AG10803 (cell line): ENCODE results near the gene CTDNEP1.

Source experiments
- DNase-seq: peaks from one replicate; pipeline ENCODE4 v3.0.0; 2010; ENCODE audit warnings: low read depth
- H3K4me3 ChIP-seq: 2 replicates; pipeline ENCODE4 v1.5.1; 2011; ENCODE audit warnings: mild to moderate bottlenecking, low read length, control low read depth
- TF ChIP-seq, protein P1 (sequence below): conservative IDR thresholded peaks from 2 replicates; pipeline ENCODE4 v1.5.1; 2011; ENCODE audit warnings: mild to moderate bottlenecking, low read length, control low read depth, inconsistent platforms

CTDNEP1 gene

DNA sequence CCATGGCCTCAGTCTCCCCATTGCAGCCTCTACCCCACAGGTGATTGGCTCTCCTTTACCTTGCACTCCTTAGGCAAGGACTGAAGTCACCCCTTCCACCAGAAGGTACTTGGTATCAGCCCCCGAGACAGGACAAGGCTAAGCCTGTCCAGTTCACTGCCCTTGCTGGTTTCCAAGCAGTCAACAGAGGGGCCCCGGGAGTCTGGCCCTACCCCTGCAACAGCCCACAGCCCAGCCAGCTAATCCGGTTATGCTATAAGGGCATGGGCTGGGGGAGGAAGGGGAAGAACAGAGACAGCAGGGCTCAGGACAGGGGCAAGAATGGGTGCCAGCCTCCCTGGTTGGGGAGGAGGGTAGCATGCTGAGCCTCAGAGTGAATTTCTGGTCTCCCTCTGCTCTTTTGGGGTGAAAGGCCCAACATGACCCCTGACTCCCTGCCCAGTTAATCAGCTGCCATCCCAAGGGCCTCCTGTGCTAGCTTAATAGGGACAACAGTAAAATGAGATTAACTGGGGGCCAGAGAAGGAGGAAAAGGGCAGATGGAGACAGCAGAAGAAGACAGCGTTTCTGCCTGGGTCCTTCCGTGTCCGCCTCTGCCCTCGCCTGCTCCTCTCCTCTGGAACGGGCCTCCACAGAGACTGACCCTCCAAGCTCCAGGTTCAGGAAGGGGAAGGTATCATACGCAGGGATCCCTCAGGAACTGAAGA is 42.6 kb downstream of the CTDNEP1 start:
- TF ChIP-seq, protein P1, sequence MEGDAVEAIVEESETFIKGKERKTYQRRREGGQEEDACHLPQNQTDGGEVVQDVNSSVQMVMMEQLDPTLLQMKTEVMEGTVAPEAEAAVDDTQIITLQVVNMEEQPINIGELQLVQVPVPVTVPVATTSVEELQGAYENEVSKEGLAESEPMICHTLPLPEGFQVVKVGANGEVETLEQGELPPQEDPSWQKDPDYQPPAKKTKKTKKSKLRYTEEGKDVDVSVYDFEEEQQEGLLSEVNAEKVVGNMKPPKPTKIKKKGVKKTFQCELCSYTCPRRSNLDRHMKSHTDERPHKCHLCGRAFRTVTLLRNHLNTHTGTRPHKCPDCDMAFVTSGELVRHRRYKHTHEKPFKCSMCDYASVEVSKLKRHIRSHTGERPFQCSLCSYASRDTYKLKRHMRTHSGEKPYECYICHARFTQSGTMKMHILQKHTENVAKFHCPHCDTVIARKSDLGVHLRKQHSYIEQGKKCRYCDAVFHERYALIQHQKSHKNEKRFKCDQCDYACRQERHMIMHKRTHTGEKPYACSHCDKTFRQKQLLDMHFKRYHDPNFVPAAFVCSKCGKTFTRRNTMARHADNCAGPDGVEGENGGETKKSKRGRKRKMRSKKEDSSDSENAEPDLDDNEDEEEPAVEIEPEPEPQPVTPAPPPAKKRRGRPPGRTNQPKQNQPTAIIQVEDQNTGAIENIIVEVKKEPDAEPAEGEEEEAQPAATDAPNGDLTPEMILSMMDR: no peak
- no peak for DNase-seq
- H3K4me3 ChIP-seq: no peak overlapping the region

DNA sequence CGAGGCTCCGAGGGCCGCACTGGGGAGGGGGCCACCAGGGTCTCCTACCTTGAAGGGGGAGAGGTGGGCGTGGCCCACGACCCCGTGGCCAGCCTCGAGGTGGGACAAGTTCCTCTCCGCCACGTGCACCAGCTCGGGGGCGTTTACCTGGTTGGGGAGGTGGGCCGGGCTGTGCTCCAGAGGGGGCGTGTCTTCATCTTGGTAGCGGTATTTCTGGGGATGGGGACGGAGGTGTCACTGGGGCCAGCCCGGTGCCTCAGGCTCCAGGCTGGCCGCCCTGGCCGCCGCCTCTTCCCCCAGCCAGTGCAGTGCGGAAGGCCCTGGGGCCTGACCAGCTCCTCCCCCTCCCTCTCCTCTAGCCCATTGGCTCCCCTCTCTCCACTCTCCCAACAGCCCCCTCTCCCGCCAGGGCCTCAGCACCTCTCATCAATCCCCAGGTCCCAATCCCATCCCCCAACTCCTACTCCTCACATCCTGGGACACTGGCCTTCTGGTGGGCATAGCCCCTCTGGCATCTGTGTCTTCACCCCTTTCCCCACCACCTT is 43.4 kb downstream of the CTDNEP1 start:
- H3K4me3 ChIP-seq: no peak overlapping the region
- no peak for DNase-seq
- TF ChIP-seq, protein P1: no peak

DNA sequence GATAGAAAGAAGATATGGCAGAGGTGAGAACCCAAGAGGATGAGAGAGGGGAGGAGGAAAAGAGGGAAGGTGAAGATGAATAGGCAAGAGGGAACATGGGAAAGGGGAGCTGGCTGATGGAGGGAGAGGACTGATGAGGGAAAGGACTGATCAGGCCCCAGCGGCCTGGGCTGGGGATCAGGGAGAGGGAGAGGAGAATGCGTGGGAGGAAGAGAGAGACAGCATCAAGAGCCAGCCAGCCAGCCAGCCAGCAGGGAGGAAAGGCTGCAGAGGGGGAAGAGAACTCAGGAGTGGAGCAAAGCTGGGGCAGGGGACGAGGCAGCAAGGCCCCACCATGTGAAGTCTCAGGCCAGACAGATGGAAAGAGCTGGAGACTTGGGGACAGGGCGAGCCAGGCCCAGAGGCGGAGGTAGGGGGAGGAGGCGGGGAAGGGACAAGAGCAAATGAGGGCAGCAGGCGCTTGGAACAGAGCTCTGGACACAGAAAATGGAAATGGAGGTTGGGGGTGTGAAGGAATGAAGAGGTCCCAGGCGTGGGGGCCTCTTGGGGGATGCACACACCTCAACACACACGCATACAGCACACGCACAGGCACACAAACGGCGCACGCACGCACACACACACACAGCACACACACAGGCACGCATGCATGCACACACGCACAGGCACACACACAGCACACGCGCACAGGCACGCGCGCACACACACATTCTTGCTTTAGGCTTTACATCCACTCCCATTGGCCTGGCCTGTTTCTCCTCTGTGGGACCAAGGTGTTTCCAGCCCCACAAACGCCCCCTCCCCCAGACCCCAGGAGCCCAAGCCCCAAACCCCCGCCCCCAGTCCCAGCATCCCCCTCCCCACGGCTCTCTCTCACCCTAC is 44.2 kb downstream of the CTDNEP1 start:
- no peak for DNase-seq
- H3K4me3 ChIP-seq: no peak overlapping the region
- TF ChIP-seq, protein P1: no peak

DNA sequence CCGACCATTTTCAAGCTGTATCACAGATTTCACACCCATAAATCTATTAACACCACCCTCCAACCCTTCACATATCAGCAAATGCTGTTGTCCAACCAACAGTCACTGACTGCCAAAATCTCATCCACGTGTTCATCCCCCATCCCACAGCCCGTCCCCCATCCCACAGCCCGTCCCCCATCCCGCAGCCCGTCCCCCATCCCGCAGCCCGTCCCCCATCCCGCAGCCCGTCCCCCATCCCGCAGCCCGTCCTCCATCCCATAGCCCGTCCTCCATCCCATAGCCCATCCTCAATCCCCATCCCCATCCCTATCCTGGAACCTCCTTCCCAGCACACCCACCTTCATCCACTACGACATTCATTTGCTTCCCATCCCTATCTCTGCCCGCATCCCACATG is 46.0 kb downstream of the CTDNEP1 start:
- TF ChIP-seq, protein P1: no peak
- H3K4me3 ChIP-seq: peak overlapping the region; percentile 70

DNA sequence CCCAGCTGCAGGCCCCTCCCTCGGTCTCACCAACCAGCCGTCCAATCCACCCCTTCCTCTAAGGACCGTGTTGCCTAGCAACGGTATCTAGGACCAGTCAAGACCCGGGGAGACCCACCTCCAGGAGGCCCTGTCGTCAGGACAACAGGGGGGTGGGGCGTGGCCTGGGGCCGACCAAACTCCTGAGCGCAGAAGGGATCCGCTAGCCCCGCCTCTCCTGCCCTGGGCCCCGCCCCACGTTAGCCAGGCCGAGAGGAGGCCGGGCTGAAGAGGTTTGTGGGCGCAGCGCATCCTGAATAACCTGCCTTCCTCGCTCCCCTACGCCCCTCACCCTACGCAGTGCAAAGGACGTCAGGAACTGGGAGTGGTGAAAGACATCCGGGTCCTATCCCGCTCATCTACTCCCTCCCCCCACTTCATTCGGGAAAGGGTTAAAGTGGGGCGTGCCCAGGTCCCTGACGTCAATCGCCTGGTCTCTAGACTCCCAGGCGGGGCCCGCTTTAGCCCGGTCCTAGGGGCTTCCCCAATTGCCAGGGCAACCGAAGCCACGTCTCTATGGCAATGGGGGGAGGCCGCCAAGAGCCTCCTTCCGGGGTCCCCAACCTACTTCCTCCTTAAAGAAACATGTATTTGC is 46.6 kb downstream of the CTDNEP1 start:
- TF ChIP-seq, protein P1: no peak
- H3K4me3 ChIP-seq: peak overlapping the region; percentile 70

More for the DNA sequence above, 46.0 kb downstream of the CTDNEP1 start:
- no peak for DNase-seq

DNA sequence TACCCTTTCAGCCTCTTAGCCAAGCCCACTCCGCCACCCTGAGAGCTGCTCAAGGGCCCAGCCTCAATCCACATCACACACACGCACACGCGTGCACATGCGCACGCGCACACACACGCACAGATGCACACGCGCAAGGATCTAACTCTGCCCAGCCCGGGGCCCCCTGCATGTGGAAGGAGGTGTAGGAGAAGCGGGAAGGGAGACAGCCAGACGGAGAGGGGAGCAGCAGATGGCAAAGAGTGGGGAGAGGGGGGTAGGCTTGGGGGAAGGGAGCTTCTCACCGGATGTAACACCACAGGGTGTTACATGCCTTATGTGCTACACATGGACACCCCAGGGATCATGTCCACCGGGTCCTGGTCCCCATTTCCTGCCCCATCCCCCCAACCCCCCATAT is 47.2 kb downstream of the CTDNEP1 start:
- TF ChIP-seq, protein P1: no peak
- peak overlapping the region; percentile 70 for H3K4me3 ChIP-seq
- no peak for DNase-seq

More for the DNA sequence above, 46.6 kb downstream of the CTDNEP1 start:
- DNase-seq: peak; percentile 56
